Left ventricle myocardium inferior (tissue), 1 donor: ENCODE results near the gene RPS6KB2. TPM values are rescaled to one million over a fixed set of nuclear protein-coding genes. Genes with fewer than 3 reads are reported as not detected.
A peak's percentile ranks its signal among the peaks of the same experiment; 100 is the strongest.

Experiments used
- DNase-seq: peaks from one replicate; pipeline ENCODE4 v3.0.0-alpha.2; 2020
- H3K27ac ChIP-seq: fragments of 200-600 bp; replicated peaks from 2 replicates; pipeline ENCODE4 v1.8.0; 2021
- H3K27me3 ChIP-seq: fragments of 200-600 bp; 2 replicates; pipeline ENCODE4 v1.8.0; 2021; ENCODE audit warnings: low read depth
- H3K36me3 ChIP-seq: fragments of 200-600 bp; 2 replicates; pipeline ENCODE4 v1.8.0; 2021
- H3K4me1 ChIP-seq: fragments of 200-600 bp; 2 replicates; pipeline ENCODE4 v1.8.0; 2021
- H3K4me3 ChIP-seq: fragments of 200-600 bp; 2 replicates; pipeline ENCODE4 v1.8.0; 2021; ENCODE audit warnings: mild to moderate bottlenecking, moderate library complexity
- H3K9me3 ChIP-seq: fragments of 200-600 bp; replicated peaks from 2 replicates; pipeline ENCODE4 v1.8.0; 2021
- intact Hi-C: fragments of 100-400 bp; cut with micrococcal nuclease; formaldehyde crosslinking; loops from one replicate; pipeline ENCODE4 v1.11.0; 2022
- total RNA-seq: library from RNA; stranded (reverse); fragmentation: NEBNext Ultra II Directional; extraction: Animal tissue kit (Norgen Biotek cat#: 25700); gene quantifications from one replicate; pipeline ENCODE4 v1.2.1, GENCODE V29; 2021
- TF ChIP-seq, protein P1 (sequence below): fragments of 200-600 bp; IDR thresholded peaks from 2 replicates; pipeline ENCODE4 v1.8.0; 2021; ENCODE audit warnings: antibody characterized with exemption, mild to moderate bottlenecking, borderline replicate concordance
- donor health status: DM: no; HTN: yes; CAD: no; lungs with severe emphysema.

Gene RPS6KB2
- total RNA-seq, 1 donor from 2014 or later: 21.3 TPM

- Histone ChIP-seq H3K4me3 (peak overlapping the region; percentile 68), H3K27me3 (peaks cover 4% of the 10 kb centered on the region), H3K9me3 (no peaks in the 10 kb centered on the region), H3K36me3 (peaks cover 4% of the 10 kb centered on the region), H3K4me1 (peaks cover 38% of the 10 kb centered on the region), H3K27ac (peak overlapping the region; percentile 85)
- DNase-seq: no peak
- intact Hi-C loops: no loop called here
- TF ChIP-seq, protein P1, sequence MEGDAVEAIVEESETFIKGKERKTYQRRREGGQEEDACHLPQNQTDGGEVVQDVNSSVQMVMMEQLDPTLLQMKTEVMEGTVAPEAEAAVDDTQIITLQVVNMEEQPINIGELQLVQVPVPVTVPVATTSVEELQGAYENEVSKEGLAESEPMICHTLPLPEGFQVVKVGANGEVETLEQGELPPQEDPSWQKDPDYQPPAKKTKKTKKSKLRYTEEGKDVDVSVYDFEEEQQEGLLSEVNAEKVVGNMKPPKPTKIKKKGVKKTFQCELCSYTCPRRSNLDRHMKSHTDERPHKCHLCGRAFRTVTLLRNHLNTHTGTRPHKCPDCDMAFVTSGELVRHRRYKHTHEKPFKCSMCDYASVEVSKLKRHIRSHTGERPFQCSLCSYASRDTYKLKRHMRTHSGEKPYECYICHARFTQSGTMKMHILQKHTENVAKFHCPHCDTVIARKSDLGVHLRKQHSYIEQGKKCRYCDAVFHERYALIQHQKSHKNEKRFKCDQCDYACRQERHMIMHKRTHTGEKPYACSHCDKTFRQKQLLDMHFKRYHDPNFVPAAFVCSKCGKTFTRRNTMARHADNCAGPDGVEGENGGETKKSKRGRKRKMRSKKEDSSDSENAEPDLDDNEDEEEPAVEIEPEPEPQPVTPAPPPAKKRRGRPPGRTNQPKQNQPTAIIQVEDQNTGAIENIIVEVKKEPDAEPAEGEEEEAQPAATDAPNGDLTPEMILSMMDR: no peak
These were observed 54.1 kb downstream of the RPS6KB2 start for GRCh38 chr11:67482275-67482826.

DNA sequence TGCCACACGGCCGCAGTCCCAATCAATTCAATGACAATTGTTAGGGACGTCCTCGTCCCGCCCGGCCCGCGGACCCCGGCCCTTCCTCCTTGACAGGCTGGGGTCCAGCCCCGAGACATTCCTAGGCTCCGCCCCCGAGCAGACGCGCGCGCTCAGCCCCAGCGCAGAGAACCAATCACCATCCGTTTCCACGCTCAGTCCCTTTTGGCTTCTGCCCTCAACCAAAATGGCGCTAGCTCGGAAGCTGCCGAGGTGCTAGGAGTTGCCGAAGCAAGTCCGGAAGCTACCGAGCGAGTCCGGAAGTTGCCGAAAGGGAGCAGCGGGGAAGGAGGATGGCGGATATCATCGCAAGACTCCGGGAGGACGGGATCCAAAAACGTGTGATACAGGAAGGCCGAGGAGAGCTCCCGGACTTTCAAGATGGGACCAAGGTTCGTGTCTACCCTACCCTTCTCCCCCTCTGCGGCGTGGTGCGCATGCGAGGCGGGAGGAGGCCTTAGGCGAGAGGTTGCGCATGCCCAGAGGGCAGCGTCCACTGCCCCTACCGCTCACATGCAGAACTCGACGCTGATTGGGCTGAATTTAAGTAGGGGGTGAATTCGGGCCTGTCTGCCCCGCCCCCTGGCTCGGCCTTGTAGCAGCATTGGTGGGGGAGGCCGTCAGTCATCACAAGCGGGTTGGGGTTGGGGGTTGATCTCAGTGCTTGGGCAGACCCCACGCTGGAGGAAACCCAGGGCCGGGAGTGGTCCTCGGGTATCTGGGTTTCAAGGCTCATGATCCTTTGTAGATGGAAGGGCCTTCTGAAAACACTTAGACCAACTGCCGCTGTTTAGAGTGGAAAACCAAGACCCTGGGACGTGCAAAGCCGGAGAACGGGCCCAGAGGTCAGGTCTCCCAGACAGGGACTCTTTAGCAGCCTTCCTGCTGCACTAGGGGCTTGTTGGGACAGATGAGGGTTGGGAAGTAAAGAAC, 54.8 kb downstream of the RPS6KB2 start, which contains the start of gene AIP:
Gene AIP (plus strand): TSS at position 200 of the 972 bp plus-strand sequence. CDS start 133 bp downstream, at position 333.
- Histone ChIP-seq H3K36me3 (peaks cover 11% of the 10 kb centered on the region), H3K9me3 (no peaks in the 10 kb centered on the region), H3K4me3 (peak within 1 kb of the TSS; percentile 68), H3K4me1 (peaks cover 38% of the 10 kb centered on the region), H3K27ac (peak within 1 kb of the TSS; percentile 85), H3K27me3 (peaks cover 4% of the 10 kb centered on the region)
- TF ChIP-seq, protein P1: peak; percentile 51
- DNase-seq: peak; percentile 96
- intact Hi-C loops: no loop called here

DNA sequence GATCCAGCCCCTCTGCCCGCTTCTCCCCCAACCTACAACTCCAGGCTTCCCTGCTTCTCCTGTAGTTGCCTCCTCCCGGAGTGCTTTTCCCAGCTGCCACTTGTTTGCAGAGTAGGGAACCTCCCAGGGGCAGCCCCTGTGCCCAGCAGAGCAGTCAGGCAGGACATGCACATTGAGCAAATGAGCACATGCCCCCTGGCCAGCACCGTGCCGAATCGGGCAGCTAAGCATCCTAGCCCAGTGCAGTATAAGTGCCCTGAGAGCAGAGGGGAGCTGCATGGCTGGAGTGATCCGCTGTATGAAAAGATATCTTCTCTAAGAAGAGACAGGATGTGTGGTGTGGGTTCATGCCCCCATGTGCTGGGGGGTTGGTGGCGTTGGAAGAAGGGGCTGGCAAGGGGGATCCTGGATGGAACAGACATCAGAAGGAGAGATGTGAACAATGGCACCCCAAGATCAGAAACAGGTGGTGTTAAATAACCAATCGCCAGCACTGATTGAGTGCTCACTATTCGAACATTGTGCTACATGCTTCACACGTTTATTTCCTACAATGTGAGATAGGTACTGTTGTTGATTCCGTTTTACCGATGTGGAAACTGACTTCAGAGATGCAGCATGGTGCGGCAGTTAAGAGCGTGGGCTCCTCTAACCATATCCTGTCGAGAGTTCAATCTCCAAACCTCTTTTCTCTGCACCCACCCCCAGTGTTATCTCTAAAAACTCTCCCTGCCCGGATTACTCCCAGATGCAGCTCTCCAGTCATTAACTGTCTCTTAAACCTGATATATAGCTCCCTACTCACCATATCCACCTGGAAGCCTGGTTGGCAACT, 55.8 kb downstream of the RPS6KB2 start:
- H3K4me1 ChIP-seq: peaks cover 38% of the 10 kb centered on the region
- H3K27ac ChIP-seq: peak overlapping the region; percentile 85
- intact Hi-C loops: no loop called here
- TF ChIP-seq, protein P1: no peak
- peaks cover 3% of the 10 kb centered on the region for H3K27me3 ChIP-seq
- H3K36me3 ChIP-seq: peaks cover 16% of the 10 kb centered on the region
- no peak for DNase-seq
- H3K4me3 ChIP-seq: peak overlapping the region; percentile 68
- H3K9me3 ChIP-seq: no peaks in the 10 kb centered on the region

GRCh38 chr11:67484847-67485311, 56.6 kb downstream of the RPS6KB2 start:
- Histone ChIP-seq H3K36me3 (peaks cover 23% of the 10 kb centered on the region), H3K4me3 (no peak overlapping the region), H3K4me1 (peaks cover 43% of the 10 kb centered on the region), H3K9me3 (no peaks in the 10 kb centered on the region), H3K27ac (no peak overlapping the region), H3K27me3 (no peaks in the 10 kb centered on the region)
- intact Hi-C loops: no loop called here
- DNase-seq: no peak
- TF ChIP-seq, protein P1: no peak

Other genes starting within 250 kb of the RPS6KB2 start
- gene GRK2, start 162.0 kb upstream of the RPS6KB2 start, total RNA-seq: 53.8 TPM
- 11.8 TPM for gene ANKRD13D, start 139.2 kb upstream of the RPS6KB2 start, total RNA-seq
- 14.9 TPM for gene SSH3, start 125.0 kb upstream of the RPS6KB2 start, total RNA-seq
- 47.0 TPM for gene POLD4, start 74.9 kb upstream of the RPS6KB2 start, total RNA-seq
- gene CLCF1, start 54.9 kb upstream of the RPS6KB2 start, total RNA-seq: 0.82 TPM
- 7.0 TPM for gene RAD9A, start 36.5 kb upstream of the RPS6KB2 start, total RNA-seq
- gene PPP1CA, start 26.6 kb upstream of the RPS6KB2 start, total RNA-seq: 86.0 TPM
- 1.0 TPM for gene TBC1D10C, start 24.4 kb upstream of the RPS6KB2 start, total RNA-seq
- gene CARNS1, start 12.8 kb upstream of the RPS6KB2 start, total RNA-seq: 14.5 TPM
- gene PTPRCAP, start 9.2 kb downstream of the RPS6KB2 start, total RNA-seq: 0.60 TPM
- 25.5 TPM for gene CORO1B, start 15.0 kb downstream of the RPS6KB2 start, total RNA-seq
- gene GPR152, start 24.2 kb downstream of the RPS6KB2 start, total RNA-seq: not detected
- 1.4 TPM for gene CABP4, start 26.9 kb downstream of the RPS6KB2 start, total RNA-seq
- 87.5 TPM for gene TMEM134, start 40.8 kb downstream of the RPS6KB2 start, total RNA-seq
- 55.3 TPM for gene AIP, start 54.5 kb downstream of the RPS6KB2 start, total RNA-seq
- gene PITPNM1, start 76.9 kb downstream of the RPS6KB2 start, total RNA-seq: 36.6 TPM
- gene CDK2AP2, start 79.7 kb downstream of the RPS6KB2 start, total RNA-seq: 66.1 TPM
- gene CABP2, start 95.0 kb downstream of the RPS6KB2 start, total RNA-seq: not detected
- 313 TPM for gene GSTP1, start 155.3 kb downstream of the RPS6KB2 start, total RNA-seq
- 640 TPM for gene NDUFV1, start 178.4 kb downstream of the RPS6KB2 start, total RNA-seq
- 102 TPM for gene NUDT8, start 201.4 kb downstream of the RPS6KB2 start, total RNA-seq
- gene TBX10, start 211.3 kb downstream of the RPS6KB2 start, total RNA-seq: 0.14 TPM
- not detected for gene ACY3, start 222.2 kb downstream of the RPS6KB2 start, total RNA-seq
- gene ALDH3B2, start 246.1 kb downstream of the RPS6KB2 start, total RNA-seq: not detected